SK-N-SH (cell line): ENCODE results near the gene GPATCH4.

Experiments
- CTCF ChIP-seq: fragments of 200-600 bp; sonication (generic); IDR thresholded peaks from 2 replicates; pipeline ENCODE4 v1.6.1; 2017; ENCODE audit warnings: antibody characterized with exemption, mild to moderate bottlenecking, moderate library complexity
- EP300 ChIP-seq, 2 experiments: IDR thresholded peaks; 2 replicates each; pipeline versions ENCODE4 v1.4.0 to v1.6.1; 2012; ENCODE audit warnings: borderline replicate concordance in 1 of 2, low read depth in 1 of 2, low read length in 1 of 2
- FOXJ3 ChIP-seq: sonication (generic); formaldehyde crosslinking; IDR thresholded peaks from 2 replicates; pipeline ENCODE4 v1.5.1; 2020; ENCODE audit warnings: mild to moderate bottlenecking, missing genetic modification reagents
- FOXM1 ChIP-seq: IDR thresholded peaks from 2 replicates; pipeline ENCODE4 v1.4.0; 2012; ENCODE audit warnings: low read depth, mild to moderate bottlenecking
- GABPA ChIP-seq: IDR thresholded peaks from 2 replicates; pipeline ENCODE4 v1.4.0; 2012; ENCODE audit warnings: low read depth, mild to moderate bottlenecking
- POLR2AphosphoS5 ChIP-seq: IDR thresholded peaks from 2 replicates; pipeline ENCODE4 v1.6.1; 2012; ENCODE audit warnings: low read depth, low read length
- RFX5 ChIP-seq: IDR thresholded peaks from 2 replicates; pipeline ENCODE4 v1.6.1; 2012; ENCODE audit warnings: mild to moderate bottlenecking, improper control_type of control experiment, low read length
- SIN3A ChIP-seq: IDR thresholded peaks from 2 replicates; pipeline ENCODE4 v1.6.1; 2012; ENCODE audit warnings: low read depth, mild to moderate bottlenecking, low read length, moderate library complexity, borderline replicate concordance
- SMC3 ChIP-seq: IDR thresholded peaks from 2 replicates; pipeline ENCODE4 v1.6.1; 2012; ENCODE audit warnings: low read depth, low read length, improper control_type of control experiment
- USF2 ChIP-seq: fragments of 150-350 bp; IDR thresholded peaks from 2 replicates; pipeline ENCODE4 v1.6.1; 2017; ENCODE audit warnings: antibody characterized with exemption, low read length, low read depth, borderline replicate concordance

GRCh38 chr1:156590326-156591180 lies 10.7 kb downstream of the GPATCH4 start:
- TF ChIP-seq SMC3 (no peak), EP300 (IDR thresholded peaks at IDR 0.05; ENCODE audit: borderline replicate concordance in 1 of 2, low read depth in 1 of 2, low read length in 1 of 2) (no peak), CTCF (no peak), POLR2AphosphoS5 (no peak), USF2 (no peak), SIN3A (no peak), GABPA (no peak), RFX5 (no peak), FOXM1 (no peak), FOXJ3 (CRISPR knock-in tag) (no peak)
